ENCODE measurements around the gene TTLL13.
A peak's percentile ranks its signal among the peaks of the same experiment; 100 is the strongest.

Gene TTLL13, protein sequence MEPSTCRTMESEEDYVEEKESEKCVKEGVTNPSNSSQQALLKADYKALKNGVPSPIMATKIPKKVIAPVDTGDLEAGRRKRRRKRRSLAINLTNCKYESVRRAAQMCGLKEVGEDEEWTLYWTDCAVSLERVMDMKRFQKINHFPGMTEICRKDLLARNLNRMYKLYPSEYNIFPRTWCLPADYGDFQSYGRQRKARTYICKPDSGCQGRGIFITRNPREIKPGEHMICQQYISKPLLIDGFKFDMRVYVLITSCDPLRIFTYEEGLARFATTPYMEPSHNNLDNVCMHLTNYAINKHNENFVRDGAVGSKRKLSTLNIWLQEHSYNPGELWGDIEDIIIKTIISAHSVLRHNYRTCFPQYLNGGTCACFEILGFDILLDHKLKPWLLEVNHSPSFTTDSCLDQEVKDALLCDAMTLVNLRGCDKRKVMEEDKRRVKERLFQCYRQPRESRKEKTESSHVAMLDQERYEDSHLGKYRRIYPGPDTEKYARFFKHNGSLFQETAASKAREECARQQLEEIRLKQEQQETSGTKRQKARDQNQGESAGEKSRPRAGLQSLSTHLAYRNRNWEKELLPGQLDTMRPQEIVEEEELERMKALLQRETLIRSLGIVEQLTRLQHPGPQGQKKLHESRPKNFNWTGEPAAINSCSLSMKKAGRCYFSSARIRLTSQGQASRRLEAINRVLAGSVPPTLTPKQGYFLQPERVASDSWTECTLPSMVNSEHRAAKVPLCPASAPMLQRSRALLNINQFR

DNA sequence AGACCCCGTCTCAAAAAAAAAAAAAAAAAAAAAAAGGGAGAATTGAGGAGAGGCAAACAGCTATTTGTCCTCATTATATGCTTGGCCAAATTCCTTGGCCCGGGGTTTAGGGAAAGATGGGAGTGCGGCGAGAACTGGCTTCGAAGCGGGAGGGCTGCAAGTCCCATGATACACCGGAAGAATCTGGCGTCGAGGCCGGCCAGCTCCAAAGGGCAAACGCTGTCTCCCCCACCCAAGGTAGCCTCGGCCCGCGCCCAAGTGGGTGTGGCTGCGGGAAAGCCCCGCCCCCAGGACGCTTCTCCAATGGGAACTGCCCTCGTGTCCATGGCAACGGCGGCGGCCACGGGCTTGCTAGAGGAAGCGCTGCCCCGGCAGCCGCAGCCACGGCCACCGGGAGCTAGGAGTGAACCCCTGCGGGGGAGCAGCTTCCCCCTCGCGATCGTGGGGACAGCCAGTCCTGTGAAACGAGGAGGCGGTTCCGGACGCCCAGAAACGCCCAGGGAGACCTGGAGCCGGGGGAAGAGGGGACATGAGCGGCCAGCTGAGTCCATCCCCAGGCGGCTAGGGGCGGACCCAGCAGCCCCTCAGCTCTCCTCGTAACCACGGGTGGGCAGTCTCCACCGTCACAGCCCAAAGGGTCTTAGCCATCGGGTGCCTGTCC is at the start of gene TTLL13:
Gene TTLL13, plus strand, starts transcription at position 354 of the 661 bp plus-strand sequence. CDS start 1,075 bp downstream, outside the sequence.
- DNase-seq = peak; percentile 87 to 98 (median 97)

DNA sequence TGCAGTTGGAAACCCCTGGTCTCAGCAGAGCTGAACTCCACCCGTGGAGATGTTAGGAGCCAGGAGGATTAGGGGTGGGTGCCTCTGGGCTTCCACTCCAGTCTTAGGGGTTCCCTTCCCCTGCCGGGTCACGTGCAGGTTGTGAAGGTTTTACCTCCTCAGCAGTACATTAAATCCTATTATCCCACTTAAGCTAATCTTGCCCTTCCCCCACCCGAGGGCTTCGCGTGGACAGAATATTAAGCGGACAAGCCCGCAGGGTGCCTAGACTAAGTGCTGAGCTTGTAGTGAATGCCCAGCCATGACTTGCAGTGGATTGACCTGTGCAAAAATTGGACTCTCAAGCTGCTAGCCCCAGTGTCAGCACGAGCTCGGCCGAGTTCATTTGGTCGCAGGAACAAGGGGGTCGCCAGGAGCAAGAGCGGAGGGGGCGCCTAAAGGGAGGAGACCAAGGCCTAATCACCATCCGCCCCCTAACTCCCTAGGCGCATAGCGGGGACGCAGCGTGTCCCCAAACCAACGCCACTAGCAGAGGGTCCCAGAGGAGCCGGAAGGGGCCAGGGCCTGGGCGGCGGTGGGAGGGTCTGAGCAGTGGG is 48.7 kb upstream of the TTLL13 start:
- DNase-seq = peak in 1 of 3 experiments; percentile 74

DNA sequence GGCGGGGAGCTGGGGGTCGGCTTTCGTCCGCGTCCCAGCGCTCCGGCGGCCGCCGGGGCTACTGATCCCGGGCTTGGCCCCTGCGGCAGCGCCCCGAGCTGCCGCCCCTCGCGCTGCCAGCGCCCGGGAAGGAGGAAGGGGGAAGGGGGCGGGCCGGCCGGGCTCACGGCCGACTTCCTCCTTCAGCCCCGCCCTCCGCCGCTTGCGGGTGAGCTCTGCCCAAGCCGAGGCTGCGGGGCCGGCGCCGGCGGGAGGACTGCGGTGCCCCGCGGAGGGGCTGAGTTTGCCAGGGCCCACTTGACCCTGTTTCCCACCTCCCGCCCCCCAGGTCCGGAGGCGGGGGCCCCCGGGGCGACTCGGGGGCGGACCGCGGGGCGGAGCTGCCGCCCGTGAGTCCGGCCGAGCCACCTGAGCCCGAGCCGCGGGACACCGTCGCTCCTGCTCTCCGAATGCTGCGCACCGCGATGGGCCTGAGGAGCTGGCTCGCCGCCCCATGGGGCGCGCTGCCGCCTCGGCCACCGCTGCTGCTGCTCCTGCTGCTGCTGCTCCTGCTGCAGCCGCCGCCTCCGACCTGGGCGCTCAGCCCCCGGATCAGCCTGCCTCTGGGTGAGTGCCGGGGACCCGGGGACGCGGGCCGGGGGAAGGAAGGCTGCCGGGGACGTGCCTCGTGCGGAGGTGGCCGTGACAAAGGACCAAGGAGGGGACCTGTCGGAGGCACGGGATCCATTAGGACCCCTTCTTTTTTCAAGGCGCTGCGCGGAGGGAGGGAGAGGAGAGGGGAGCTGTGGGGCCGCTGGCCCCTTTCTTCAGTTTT is 48.0 kb upstream of the TTLL13 start, which contains the start of gene SEMA4B:
Gene SEMA4B, plus strand, starts transcription at position 201 of the 814 bp plus-strand sequence. Its CDS starts 249 bp downstream, at position 450.
- peak; percentile 48 to 91 (median 91) for DNase-seq

DNA sequence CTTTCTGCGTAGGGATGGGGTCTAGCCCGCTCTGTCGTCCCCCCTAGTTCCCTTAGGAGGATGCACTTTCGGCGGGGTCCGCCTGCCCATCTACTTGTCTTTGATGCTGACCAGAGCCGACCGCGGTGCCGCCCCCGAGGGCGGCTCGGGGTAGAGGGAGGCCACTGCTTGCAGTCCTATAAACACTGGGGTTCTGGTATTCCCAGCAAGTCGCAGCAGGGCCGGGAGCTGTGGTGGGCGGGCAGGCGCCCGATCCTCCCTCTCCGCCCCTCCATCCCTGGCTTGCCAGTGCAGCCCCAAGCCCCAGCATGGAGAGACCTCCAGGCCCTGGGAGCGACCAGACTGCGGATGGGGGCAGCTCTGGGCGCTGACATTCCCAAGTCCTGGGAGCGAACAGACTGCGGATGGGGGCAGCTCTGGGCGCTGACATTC is 47.4 kb upstream of the TTLL13 start:
- DNase-seq = peak in 1 of 3 experiments; percentile 42

DNA sequence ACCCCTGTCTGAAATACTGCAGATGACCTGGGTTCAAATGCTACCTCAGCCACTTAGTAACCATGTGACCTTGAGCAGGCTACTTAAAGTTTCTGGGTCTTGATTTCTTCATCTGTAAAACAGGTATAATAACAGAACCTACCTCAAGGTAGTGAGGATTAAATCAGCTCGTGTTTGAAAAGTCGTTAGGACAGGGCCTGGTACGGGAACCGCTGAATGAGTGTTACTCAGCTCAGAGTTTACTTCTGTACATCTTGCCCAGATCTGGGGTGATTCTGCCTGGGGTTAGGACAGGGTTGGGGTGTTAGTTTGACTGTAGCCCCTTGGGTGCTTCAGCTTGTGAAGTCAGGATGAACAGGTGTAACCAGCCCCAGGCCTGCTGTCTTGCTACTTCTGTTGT is 46.4 kb upstream of the TTLL13 start:
- no peak for DNase-seq

DNA sequence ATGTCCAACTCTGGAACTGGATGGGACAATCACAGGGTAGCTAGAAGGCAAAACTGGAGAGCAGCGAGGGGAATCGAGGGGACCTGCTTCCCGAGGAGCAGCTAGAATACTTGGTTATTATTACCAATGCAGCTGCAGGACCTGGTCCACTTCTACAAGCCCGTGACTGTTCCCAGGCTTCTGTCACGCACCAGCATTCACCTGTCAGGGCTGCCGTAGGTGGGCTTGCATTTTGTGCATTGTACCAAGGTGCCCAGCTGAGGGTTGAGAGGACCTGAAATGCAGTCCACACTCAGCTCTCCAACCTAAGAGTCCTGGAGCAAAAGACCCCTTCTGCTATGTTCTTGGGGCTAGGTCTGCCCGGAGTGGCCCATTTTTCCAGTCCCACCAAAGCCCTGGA is 45.9 kb upstream of the TTLL13 start:
- no peak for DNase-seq

DNA sequence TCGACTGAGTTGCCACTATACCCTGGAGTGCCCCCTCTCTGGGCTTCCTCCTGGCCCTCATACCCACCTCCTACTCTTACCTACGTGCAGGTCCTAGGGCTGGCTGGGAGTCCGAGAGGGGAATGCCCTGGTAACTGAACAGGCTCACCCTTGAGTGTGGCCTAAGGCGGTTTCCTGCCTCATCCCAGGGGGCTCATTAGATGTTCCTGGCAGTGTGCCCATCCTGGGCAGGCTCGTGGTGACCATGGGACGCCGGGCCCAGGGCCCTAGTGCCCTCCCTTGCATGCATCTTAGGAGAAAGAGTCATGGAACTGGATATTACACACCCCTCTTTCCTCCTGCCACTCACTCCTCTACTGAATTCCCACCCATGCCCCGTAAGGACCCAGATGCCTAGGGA is 45.4 kb upstream of the TTLL13 start:
- DNase-seq = peak; percentile 25 to 90 (median 76)

DNA sequence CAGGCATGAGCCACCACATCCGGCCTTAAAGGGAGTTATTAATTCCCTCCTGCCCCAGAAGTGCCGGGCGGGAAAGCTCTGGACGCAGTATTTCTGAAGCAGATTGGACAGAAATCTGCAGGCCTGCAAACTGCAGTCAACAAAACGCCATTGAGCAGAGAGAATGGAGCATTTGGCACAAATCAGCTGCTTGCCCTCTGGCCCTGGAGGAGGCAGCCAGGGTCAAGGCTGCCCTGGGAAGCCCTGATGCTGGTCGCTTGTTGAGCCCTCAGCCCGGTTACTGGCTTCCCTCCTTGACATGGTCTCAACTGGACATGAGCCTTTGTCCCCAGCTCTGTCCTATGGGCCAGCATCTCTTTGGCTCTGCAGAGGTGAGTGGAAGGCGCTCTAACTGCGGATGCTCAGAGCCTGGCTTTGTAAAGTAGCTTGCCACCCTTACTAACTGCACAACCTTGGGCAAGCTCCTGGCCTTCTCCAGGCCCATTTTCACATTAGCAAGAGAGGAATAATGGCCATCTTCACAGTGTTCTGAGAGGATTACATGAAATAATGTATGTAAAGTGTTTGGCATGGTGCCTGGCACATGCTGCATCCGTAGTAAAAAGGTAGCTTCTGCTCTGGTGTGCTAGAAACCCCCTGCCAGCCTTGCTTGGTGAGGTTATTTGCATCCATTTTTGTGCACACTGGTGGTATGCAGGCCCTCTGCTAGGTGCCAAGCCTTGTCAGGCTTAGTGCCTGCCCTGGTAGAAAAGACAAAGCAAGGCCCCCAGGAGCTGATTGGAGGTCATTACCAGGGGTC is 44.1 kb upstream of the TTLL13 start:
- DNase-seq = peak in 1 of 3 experiments; percentile 21

DNA sequence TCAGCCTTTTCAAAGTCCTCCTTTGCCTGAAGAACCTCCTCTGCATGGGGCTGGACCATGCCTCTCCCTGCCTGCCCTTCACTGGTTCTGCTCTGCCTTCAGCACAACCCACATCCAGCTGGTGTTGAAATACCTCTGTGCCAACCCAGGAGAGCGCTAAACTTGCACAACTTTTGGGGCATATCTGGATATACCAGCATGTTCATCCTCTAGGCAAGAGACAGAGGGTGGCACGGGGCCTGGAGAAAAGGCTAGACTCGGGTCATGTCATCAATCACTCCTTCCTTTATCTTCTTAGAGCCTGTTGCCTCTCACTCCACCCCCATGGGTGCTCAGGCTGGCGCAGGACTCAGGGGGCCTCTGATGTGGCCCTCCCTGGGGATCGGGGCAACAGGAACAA is 43.5 kb upstream of the TTLL13 start:
- no peak for DNase-seq

DNA sequence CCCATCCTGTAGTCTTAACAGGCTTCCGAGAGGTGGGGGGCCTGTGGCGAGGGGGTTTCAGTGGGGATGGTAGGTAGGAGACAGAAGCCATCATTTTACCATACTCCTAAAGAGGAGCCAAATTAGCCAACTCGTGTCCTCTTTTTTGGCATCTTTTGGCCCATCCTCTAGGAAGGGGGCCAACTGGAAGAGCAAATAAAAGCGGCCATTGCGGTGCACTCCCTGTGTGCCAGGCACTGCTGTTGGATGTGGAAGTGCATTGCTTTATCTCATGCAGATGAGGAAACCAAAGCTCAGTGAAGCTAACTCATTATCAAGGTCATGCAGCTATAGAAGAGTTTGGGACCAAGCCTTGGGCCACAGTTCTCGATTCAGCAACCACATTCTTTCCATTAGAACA is 42.1 kb upstream of the TTLL13 start:
- no peak for DNase-seq

DNA sequence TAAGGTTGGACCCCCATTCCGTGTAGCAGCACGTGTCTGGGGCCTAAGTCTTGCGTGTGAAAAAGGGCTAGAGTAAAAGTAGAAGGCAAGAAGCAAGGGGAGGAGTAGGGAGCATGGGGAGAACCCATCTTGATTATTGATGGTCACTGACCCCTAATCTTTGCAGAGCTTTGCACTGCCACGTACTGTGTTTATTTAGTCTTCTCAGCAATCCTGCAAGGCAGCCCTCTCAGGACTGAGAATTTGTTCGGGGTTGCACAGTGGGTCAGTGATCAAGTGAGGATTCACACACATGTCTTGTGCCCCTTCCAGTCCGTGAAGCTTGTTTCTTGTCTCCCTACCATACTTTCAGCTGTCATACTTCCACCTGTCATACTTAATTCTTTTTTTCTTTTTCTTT is 41.0 kb upstream of the TTLL13 start:
- no peak for DNase-seq

DNA sequence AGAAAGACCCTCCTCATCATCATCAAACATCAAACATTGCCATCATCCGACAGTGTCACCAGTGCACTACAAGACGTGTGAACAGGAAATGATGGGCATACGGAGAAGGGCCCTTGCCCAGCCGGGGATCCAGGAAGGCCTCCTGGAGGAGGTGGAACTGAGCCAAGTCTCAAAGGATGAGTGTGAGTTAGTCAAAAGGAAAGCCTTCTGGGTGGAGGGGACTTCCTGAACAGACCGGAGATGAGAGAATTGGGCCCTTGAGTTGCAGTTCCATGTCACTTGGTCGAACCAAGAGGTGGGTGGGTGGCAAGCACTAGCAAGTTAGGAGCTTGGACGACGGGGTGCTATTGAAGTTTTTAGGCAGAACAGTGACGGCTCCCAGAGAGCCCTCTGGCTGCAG is 39.8 kb upstream of the TTLL13 start:
- no peak for DNase-seq

DNA sequence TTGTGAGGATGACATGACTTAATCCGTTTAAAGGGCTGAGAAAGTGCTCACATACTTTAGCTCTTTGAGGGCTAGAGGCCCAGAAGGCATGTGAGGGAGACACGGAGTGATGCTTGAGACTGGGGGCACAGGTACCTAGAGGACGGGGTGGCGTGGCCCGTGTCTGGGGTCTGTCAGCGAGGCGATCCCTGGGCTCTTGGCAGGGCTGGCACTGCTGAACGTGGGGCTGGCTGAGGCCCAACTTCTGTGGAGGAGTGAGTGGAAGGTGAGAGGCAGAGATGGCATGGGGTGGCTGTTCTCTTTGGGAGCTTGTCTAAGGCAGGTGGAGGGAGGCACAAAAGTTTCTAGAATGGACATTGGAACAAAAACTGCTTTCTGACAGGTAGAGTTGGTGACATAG is 38.8 kb upstream of the TTLL13 start:
- no peak for DNase-seq

DNA sequence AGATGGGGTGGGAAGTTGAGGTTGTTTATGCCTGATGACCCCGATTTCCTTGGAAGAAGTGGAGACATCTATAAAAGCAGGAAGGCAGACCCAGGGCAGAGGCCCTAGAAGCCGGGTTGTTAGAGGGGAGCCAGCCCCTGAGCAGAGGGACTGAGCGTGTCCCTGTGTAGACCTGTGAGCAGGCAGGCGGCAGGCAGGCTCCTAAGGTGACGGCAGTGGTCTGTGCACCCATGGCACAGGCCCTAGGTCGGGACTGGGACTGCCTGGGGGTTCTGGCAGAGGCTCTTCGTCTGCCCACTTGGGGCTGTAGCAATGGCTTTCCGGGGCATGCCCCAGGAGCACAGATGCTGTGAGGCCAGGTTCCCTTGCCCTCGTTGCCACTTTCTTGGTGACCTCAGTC is 38.3 kb upstream of the TTLL13 start:
- DNase-seq = no peak

DNA sequence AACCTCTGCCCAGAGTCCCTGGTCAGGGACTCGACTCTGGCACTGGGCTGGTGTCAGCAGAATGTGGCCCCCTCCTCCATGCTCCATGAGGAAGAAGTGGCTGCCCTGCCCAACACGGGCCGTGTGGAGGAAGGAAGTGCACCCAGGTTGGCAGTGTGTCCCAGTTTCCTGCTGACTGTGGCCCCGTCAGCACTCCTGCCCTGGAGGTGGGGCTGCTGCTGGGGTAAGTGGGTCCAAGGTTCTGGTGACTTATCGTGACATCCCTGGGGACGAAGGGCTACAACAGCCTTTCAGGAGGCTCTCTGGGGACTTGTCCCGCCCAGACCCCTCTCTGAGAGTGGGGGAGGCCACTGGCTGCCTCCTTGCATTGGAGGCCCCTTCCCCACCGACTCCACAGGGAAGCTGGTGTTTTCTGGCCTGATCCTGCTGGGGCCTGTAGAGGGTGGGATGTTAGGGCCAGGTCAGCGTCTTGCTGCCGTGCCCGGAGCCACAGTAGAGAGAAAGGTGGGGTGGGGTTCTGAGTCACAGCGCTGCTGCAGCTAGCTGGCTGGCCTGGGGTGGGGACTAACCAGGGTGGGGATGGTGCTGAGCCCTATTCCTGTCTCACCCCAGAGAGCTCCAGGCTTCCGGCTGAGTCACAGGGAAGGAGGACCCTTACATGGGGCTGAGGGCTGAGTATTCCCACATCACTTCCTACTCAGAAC is 37.8 kb upstream of the TTLL13 start:
- DNase-seq = no peak

DNA sequence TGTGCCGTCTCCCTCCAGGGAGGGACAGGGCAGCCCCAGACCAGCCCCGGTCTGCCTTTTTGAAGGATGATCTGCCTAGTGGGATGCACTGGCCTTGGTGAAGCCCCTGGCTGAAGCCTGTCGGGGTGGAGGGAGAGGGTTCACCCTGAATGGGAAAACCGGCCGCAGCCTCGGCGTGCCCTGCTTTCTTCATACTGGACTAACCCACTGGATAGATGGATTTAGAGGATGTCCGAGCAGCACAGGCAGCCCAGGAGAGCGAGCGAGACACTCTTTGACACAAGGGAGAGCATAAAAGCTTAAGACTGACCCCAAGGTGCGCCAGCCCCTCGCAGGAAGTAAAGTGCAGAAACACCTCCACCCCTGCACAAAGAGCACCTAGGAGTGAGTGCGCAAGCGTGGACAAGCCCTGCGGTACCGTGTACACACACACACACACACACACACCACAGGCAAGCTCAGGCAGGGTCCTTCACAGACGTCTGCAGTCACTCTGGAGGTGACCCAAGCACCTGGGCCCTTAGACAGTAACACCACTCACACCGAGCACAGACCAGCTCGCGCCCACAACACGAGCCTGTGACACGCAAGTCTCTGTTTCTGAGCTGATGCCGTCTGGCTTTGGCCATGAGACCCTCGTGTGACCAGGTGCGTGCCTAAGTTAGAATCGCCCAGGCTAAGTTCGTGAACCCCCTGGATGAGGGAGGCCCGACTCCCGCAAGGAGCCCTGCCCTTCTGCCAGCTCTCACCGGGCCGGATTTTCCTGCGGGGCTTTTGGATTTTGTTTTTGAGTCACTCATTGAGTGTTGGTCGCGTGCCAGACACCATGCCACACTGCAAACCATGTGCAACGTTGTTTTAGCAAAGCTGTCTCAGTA is 36.9 kb upstream of the TTLL13 start:
- DNase-seq = no peak

DNA sequence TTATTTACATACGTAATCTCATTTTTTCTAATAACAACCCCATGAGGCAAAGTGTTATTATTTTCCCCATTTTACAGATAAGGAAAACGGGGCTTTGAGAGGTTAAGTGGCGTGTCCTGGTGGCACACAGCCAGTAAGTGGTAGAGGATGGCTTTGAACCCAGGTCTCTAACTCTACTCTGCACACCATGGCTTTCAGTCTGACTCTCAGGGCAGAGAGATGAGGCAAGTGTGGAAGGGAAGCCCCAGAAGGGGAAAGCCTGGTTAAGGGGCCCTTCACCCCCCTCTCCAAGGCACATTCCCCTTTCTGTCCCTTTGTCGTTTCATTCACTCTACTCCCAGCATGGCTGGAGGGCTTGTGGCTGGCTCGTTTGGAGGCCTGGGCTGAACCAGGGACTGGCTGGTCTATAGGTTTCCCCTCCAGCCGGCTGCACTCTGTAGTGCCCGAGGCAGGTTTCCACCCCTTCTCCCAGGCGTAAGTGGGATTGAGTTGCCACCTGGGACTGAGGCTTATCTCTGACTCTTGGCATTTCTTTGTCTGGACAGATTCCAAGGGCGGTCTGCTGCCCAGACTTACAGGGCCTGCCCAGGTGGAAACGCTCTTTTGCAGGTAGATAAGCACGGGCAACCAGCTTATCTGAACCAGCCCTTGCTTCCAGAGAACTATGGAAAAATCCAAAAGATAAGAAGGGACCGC is 36.1 kb upstream of the TTLL13 start:
- peak in 1 of 3 experiments; percentile 70 for DNase-seq

DNA sequence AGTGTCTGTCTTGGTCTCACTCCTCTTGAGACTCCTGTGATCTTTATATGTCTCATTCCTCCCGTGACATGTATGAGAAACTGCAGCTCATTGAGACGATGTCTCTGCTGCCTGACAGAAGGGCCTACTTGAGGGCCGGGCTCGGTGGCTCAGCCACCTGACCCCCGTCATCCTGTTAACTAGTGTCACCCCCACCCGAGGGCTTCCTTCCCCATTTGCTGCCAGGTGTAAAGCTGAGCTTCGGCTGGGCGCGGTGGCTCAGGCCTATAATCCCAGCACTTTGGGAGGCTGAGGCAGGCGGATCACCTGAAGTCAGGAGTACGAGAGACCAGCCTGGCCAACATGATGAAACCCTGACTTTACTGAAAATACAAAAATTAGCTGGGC is 35.5 kb upstream of the TTLL13 start:
- peak in 1 of 3 experiments; percentile 44 for DNase-seq

Data from NCI-H1417 (cell line).